Measurements from ENCODE around the gene CLDND2. TPM values are rescaled to one million over a fixed set of nuclear protein-coding genes. Genes with fewer than 3 reads are reported as not detected.

Gene CLDND2
- polyA plus RNA-seq, 1 experiment = 0.12 TPM

DNA sequence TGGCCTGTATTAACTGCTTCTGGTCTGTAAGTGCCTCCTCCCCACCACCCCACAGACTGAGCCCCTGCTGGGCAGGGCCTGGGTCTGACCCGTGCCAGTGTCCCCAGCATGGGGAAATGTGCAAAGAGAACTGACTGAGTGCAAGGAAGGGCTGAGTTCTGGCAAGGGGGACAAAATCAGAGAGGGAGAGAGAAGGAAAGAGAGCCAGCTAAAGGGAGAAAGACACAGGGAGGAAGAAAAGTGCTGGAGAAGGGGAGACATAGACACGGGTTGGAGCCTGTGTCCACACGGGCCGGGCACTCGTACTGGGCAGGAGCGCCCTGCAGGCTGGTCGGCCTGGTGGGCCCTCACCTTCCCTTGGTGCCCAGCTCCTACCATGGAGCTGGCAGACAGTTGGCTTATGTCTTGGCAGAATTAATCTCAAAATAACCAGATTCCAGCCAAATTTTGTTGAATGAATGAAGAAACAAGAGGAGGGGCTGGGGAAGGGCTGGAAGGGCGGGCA is 2.4 kb upstream of the CLDND2 start:
- POLR2A ChIA-PET = no interaction called here
- TF ChIP-seq, protein P1, sequence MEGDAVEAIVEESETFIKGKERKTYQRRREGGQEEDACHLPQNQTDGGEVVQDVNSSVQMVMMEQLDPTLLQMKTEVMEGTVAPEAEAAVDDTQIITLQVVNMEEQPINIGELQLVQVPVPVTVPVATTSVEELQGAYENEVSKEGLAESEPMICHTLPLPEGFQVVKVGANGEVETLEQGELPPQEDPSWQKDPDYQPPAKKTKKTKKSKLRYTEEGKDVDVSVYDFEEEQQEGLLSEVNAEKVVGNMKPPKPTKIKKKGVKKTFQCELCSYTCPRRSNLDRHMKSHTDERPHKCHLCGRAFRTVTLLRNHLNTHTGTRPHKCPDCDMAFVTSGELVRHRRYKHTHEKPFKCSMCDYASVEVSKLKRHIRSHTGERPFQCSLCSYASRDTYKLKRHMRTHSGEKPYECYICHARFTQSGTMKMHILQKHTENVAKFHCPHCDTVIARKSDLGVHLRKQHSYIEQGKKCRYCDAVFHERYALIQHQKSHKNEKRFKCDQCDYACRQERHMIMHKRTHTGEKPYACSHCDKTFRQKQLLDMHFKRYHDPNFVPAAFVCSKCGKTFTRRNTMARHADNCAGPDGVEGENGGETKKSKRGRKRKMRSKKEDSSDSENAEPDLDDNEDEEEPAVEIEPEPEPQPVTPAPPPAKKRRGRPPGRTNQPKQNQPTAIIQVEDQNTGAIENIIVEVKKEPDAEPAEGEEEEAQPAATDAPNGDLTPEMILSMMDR (IDR thresholded peaks at IDR 0.05; ENCODE audit: insufficient read depth, low read depth, low read length) = no peak
- DNase-seq (ENCODE audit: low read depth) = no peak
- CTCF ChIA-PET = interaction anchor here (1.3 kb wide), 1 partner anchor 50 kb away, joined by 3 read pairs; no protein-coding TSS in a partner anchor
- H3K4me3 ChIP-seq (ENCODE audit: low read depth, low read length) = no peak overlapping the region
- no peaks in the 10 kb centered on the region for H3K36me3 ChIP-seq (ENCODE audit: control insufficient read depth, insufficient read depth, low read length)
- peaks cover 2% of the 10 kb centered on the region; the same call in 1 of the 2 replicates for H3K27me3 ChIP-seq (ENCODE audit: control insufficient read depth, insufficient read depth, low read length)

DNA sequence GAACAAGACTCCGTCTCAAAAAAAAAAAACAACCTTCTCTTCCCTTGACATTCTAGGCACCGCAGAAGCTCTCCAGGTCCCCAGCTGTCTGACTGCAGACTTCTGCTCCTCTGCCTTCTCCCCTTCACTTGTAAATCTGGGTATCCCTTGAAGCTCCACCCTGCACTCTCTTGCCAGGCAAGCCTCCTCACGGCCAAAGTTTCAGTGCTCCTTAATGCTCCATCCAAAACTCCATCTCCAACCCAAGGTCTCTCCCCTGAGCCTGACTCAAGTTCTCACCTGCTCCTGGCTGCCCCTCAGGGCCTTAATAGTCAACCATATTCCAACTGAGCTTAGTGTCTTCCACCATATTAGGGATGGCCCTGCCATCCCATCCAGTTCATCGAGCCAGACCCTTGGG is 1.4 kb upstream of the CLDND2 start:
- TF ChIP-seq, protein P1 (IDR thresholded peaks at IDR 0.05; ENCODE audit: insufficient read depth, low read depth, low read length) = no peak
- H3K4me3 ChIP-seq (ENCODE audit: low read depth, low read length) = no peak overlapping the region
- no peak for DNase-seq (ENCODE audit: low read depth)
- CTCF ChIA-PET = interaction anchor here (0.8 kb wide), 1 partner anchor 9 kb away, joined by 3 read pairs; no protein-coding TSS in a partner anchor
- H3K27me3 ChIP-seq (ENCODE audit: control insufficient read depth, insufficient read depth, low read length) = peaks cover 2% of the 10 kb centered on the region; the same call in 1 of the 2 replicates
- POLR2A ChIA-PET = no interaction called here
- no peaks in the 10 kb centered on the region for H3K36me3 ChIP-seq (ENCODE audit: control insufficient read depth, insufficient read depth, low read length)

DNA sequence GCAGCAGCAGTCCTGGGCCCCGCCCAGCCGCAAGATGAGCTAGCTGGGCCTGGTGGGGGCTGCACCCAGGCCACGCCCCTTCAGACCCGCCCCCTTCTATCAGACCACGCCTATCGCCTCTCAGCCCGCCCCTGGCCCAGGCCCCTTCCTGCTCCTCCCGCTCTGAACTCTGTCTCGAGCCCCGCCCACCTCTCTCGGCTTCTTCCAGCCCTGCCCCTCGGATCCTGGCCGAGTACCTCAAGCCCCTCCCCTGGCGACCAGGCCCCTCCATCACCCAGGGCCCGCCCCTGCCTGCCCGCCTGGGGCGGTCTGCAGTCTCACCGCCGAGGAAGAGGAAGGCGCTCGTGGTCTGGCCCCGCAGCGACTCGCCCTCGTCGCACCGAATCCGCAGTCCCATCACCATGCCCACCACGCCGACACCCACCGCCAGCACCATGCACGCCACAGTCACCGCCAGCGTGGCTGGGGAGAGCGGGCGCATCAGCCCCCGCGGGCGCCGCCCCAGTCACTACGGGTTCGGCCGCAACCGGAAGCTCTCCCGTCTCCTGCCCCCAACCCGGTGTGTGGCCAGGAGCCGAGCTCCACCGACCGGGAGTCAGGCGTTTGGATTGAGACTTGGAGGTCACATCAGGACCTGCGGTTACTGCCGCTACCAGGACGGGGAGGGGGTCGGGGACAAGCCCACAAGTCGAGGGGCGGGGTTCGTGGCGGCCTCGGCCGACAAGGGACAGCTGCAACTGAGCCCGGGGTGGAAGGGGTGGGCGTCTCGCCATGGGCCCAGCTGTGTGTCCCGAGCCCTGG is 1.0 kb downstream of the CLDND2 start:
- peak; percentile 92 for DNase-seq (ENCODE audit: low read depth)
- peak overlapping the region; percentile 93 for H3K4me3 ChIP-seq (ENCODE audit: low read depth, low read length)
- peaks cover under 1% of the 10 kb centered on the region; the same call in 1 of the 2 replicates for H3K27me3 ChIP-seq (ENCODE audit: control insufficient read depth, insufficient read depth, low read length)
- H3K36me3 ChIP-seq (ENCODE audit: control insufficient read depth, insufficient read depth, low read length) = no peaks in the 10 kb centered on the region
- TF ChIP-seq, protein P1 (IDR thresholded peaks at IDR 0.05; ENCODE audit: insufficient read depth, low read depth, low read length) = no peak
- CTCF ChIA-PET = interaction anchor here (1.0 to 2.0 kb wide), 3 partner anchors 20 to 75 kb away, joined by 3 to 5 read pairs (median 4); partner anchors contain the start of gene LIM2
- POLR2A ChIA-PET = interaction anchor here (0.6 to 1.5 kb wide), 3 partner anchors 8 to 563 kb away, joined by 4 to 12 read pairs (median 5); no protein-coding TSS in a partner anchor

DNA sequence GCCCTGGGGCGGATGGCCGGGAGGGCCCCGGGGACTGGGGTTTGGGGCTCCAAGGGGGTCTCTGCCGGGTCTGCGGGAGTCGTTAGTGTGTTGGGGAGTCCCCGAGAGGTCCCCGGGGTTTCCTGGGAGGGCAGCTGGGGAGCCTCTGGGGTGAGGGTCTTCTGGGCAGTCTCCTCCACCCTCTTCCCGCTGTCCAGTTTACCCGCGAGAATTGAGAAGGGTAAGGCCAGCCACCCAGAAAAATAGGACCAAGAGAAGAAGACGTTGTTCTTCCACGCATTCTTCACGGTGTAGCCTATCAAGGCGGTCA is 1.6 kb downstream of the CLDND2 start:
- Histone ChIP-seq H3K4me3 (ENCODE audit: low read depth, low read length) (peak overlapping the region; percentile 93), H3K27me3 (ENCODE audit: control insufficient read depth, insufficient read depth, low read length) (no peaks in the 10 kb centered on the region), H3K36me3 (ENCODE audit: control insufficient read depth, insufficient read depth, low read length) (no peaks in the 10 kb centered on the region)
- DNase-seq (ENCODE audit: low read depth) = no peak
- ChIA-PET POLR2A (interaction anchor here (0.6 to 1.5 kb wide), 3 partner anchors 8 to 562 kb away, joined by 4 to 12 read pairs (median 5); no protein-coding TSS in a partner anchor), CTCF (interaction anchor here (1.0 to 1.3 kb wide), 2 partner anchors 21 to 75 kb away, joined by 3 to 4 read pairs; partner anchors contain the start of gene LIM2)
- TF ChIP-seq, protein P1 (IDR thresholded peaks at IDR 0.05; ENCODE audit: insufficient read depth, low read depth, low read length) = no peak
